Peyer's patch (tissue), 4 donors: ENCODE results near the gene L3MBTL4. TPM values are rescaled to one million over a fixed set of nuclear protein-coding genes. Genes with fewer than 3 reads are reported as not detected.

Experiments used
- DNase-seq, 3 donors: peaks; one replicate each; pipeline ENCODE4 v3.0.0-alpha.2; 2017 to 2019
- H3K27ac ChIP-seq, 4 donors: fragments of 200-600 bp; sonication (generic); one replicate each; pipeline ENCODE4 v1.5.1; 2016 to 2019
- H3K27me3 ChIP-seq, 2 donors: fragments of 200-600 bp; sonication (generic); one replicate each; pipeline ENCODE4 v1.5.1; 2019
- H3K36me3 ChIP-seq, 3 donors: fragments of 200-600 bp; sonication (generic); one replicate each; pipeline ENCODE4 v1.5.1; 2016 to 2019
- H3K4me1 ChIP-seq, 4 donors: fragments of 200-600 bp; sonication (generic); one replicate each; pipeline ENCODE4 v1.5.1; 2016 to 2019
- H3K4me3 ChIP-seq, 4 donors: fragments of 200-600 bp; sonication (generic); 1 replicate in 3 of 4; 2 replicates in 1 of 4; pipeline ENCODE4 v1.5.1; 2016 to 2019; ENCODE audit warnings: mild to moderate bottlenecking in 1 of 4
- H3K9me3 ChIP-seq, 4 donors: fragments of 200-600 bp; sonication (generic); one replicate each; pipeline ENCODE4 v1.5.1; 2016 to 2019; ENCODE audit warnings: mild to moderate bottlenecking in 1 of 4
- CTCF ChIP-seq, 6 experiments: fragments of 450-650 bp in 4 of 6; fragments of 200-600 bp in 2 of 6; sonication (generic) in 1 of 6; IDR thresholded peaks; one replicate each; pipeline ENCODE4 v1.5.1; 2017 to 2019; ENCODE audit warnings: antibody characterized with exemption in 6 of 6, mild to moderate bottlenecking in 3 of 6, moderate library complexity in 1 of 6
- POLR2A ChIP-seq, 2 donors: fragments of 450-650 bp; IDR thresholded peaks; one replicate each; pipeline ENCODE4 v1.5.1; 2017; ENCODE audit warnings: antibody characterized with exemption in 2 of 2, mild to moderate bottlenecking in 2 of 2, moderate library complexity in 2 of 2
- total RNA-seq, 4 donors: library from RNA; depleted of rRNA; stranded (reverse); fragments of >200 nt; gene quantifications; one replicate each; pipeline ENCODE4 v1.1.0, GENCODE V29; 2016

Gene L3MBTL4
- total RNA-seq, 4 donors from 2014 or later, result 6.5 to 25.6 (median 13.7) TPM

DNA sequence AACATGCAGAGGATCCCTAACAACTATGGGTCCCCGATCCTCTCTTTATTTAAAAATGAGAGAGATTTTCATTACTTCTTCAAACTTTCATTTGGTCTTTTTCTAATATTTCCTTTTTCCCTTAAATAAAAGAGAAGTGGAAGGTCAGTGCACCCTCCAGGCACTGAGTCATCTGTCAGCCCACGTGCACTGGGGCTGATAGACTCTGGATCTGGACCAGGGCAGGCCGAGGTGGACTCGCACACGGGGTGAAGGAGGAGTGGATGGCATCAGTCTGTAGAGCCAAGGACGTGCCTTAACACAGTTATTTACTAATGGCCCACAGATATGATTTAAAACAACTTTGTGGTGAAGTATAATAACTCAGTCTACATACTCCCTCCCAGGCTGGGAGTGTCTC lies 305.0 kb downstream of the L3MBTL4 start:
- Histone ChIP-seq H3K27me3 (no peaks in the 10 kb centered on the region), H3K9me3 (no peaks in the 10 kb centered on the region), H3K27ac (no peak overlapping the region), H3K4me1 (no peaks in the 10 kb centered on the region), H3K36me3 (no peaks in the 10 kb centered on the region), H3K4me3 (no peak overlapping the region)
- DNase-seq, result no peak
- TF ChIP-seq POLR2A (IDR thresholded peaks at IDR 0.05) (no peak), CTCF (IDR thresholded peaks at IDR 0.05) (no peak)

DNA sequence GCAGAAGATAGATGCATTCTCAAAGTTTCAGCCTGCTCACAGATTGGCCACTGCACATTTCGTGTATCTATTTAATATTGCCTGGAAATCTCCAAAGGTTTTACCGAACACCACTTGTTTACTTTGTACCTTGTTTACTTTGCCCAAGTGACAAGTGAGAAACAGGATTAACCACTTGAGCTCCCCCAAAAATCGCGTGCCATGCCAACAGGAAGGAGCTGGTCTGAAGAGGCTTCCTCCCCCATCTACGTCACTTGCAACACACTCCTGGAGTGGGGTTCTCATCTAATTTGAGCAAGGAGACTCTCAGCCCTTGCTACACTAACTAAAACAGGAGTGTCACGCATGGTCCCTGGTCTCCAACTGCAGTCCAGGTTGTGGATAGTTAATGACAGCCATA lies 306.9 kb downstream of the L3MBTL4 start:
- no peak for DNase-seq
- no peaks in the 10 kb centered on the region for H3K4me1 ChIP-seq
- H3K4me3 ChIP-seq, result no peak overlapping the region
- no peaks in the 10 kb centered on the region for H3K36me3 ChIP-seq
- H3K9me3 ChIP-seq, result no peaks in the 10 kb centered on the region
- H3K27ac ChIP-seq, result no peak overlapping the region
- no peaks in the 10 kb centered on the region for H3K27me3 ChIP-seq
- no peak for TF ChIP-seq POLR2A (IDR thresholded peaks at IDR 0.05)
- TF ChIP-seq CTCF (IDR thresholded peaks at IDR 0.05), result no peak

DNA sequence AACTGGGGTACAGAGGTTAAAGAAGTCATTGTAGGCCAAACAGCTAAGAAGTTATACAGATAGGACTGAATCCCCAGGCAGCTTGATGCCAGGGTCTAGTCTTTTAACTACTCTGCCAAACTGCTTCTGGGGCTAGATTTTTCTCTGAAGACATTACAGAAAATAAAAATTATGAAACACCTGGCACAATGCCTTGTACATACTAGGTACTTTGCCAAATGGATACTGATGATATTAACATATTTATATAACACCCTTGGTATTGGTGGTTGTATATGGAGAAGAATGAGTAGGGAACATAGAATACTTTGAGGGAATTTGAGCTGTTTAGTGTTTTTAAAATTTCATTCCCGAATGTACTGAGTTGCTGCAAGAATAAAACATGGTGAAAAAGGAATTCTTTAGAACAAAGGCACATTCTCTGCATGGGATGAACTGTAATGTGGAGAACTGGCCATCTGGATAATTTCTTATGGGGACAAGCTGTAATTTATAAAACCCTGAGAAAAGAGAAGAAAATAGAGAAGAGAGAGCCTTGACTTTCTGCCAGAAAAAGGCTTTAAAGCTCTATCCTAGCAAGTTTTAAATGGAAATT lies 308.5 kb downstream of the L3MBTL4 start:
- TF ChIP-seq CTCF (IDR thresholded peaks at IDR 0.05), result no peak
- no peak for TF ChIP-seq POLR2A (IDR thresholded peaks at IDR 0.05)
- no peak overlapping the region for H3K27ac ChIP-seq
- no peaks in the 10 kb centered on the region for H3K4me1 ChIP-seq
- no peak overlapping the region for H3K4me3 ChIP-seq
- no peaks in the 10 kb centered on the region for H3K27me3 ChIP-seq
- H3K36me3 ChIP-seq, result no peaks in the 10 kb centered on the region
- no peak for DNase-seq
- no peaks in the 10 kb centered on the region for H3K9me3 ChIP-seq

DNA sequence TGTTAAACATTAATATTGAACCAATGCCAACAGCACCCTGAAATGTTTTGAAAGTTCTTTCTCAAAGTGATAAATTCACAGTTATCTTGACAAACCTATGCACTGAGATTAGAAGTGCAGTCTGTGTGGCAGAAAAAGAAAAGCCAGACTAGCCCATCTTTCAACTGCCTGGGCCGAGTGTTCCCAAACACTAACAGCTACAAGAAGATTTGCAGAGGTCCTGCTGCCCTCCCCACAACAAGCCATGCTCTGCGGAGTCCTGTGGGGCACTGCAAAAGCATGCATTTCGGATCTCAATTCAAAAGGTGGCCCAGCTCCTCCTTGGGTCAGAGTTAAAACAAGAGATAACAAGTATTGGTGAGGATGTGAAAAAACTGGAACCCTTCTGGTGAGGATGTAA lies 311.0 kb downstream of the L3MBTL4 start:
- Histone ChIP-seq H3K27ac (no peak overlapping the region), H3K9me3 (no peaks in the 10 kb centered on the region), H3K4me1 (no peaks in the 10 kb centered on the region), H3K27me3 (no peaks in the 10 kb centered on the region), H3K36me3 (no peaks in the 10 kb centered on the region), H3K4me3 (no peak overlapping the region)
- no peak for DNase-seq
- no peak for TF ChIP-seq POLR2A (IDR thresholded peaks at IDR 0.05)

- Histone ChIP-seq H3K4me3 (no peak overlapping the region), H3K4me1 (no peaks in the 10 kb centered on the region), H3K9me3 (no peaks in the 10 kb centered on the region), H3K27me3 (no peaks in the 10 kb centered on the region), H3K27ac (no peak overlapping the region), H3K36me3 (no peaks in the 10 kb centered on the region)
- TF ChIP-seq CTCF (IDR thresholded peaks at IDR 0.05) (no peak), POLR2A (IDR thresholded peaks at IDR 0.05) (no peak)
- no peak for DNase-seq
Measured at GRCh38 chr18:6096730-6097129, 318.0 kb downstream of the L3MBTL4 start.

GRCh38 chr18:6088432-6088831 lies 326.3 kb downstream of the L3MBTL4 start:
- DNase-seq, result no peak
- no peaks in the 10 kb centered on the region for H3K36me3 ChIP-seq
- H3K27me3 ChIP-seq, result no peaks in the 10 kb centered on the region
- no peak for TF ChIP-seq POLR2A (IDR thresholded peaks at IDR 0.05)
- TF ChIP-seq CTCF (IDR thresholded peaks at IDR 0.05), result no peak
- no peak overlapping the region for H3K27ac ChIP-seq
- no peaks in the 10 kb centered on the region for H3K9me3 ChIP-seq
- no peaks in the 10 kb centered on the region for H3K4me1 ChIP-seq
- no peak overlapping the region for H3K4me3 ChIP-seq
